GM12801 (cell line): ENCODE results near the gene LIN28A.

Experiments used
- CTCF ChIP-seq: IDR thresholded peaks from one replicate; pipeline ENCODE4 v1.5.1; 2011; ENCODE audit warnings: control low read depth; ENCODE audit not compliant: insufficient read length; ENCODE audit errors: extremely low read depth

LIN28A gene

DNA sequence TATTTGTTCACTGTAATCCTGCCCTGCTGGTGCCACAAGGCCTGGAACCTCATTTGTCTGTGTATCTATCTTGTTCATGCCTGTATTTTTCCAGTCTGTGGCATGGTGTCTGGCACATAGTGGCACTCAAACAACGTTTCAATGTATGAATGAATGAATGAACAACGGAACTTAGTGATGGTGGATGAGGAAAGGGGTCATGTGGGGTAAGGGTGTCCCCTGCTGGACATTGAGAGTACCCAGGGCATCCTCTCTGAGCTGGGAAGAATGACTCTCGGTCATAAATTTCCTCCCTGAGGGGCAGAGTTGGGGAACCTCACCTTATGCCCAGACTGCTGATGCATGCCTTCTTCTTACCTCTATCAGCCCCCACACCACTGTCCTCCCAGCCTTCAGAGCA is 19.2 kb upstream of the LIN28A start:
- no peak for TF ChIP-seq CTCF

DNA sequence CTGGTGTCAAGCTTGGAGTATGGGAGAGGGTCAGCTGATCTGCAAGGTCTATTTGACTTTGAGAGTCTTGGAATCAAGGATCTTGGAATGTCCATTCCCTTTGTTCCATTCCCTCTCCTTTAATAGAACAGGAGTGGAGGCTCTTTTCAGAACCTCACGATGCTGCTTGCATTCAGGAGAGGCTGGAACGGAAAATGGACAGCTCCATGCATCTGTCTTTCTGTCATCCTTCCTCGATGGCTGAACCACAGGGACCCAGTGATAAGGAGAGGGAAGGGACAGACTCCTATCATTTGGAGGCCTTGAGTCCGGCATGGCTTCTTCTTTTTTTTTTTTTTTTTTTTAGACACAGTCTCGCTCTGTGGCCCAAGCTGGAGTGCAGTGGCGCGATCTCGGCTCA is 14.9 kb upstream of the LIN28A start:
- TF ChIP-seq CTCF, result no peak

GRCh38 chr1:26399034-26399433 is 11.6 kb upstream of the LIN28A start:
- TF ChIP-seq CTCF, result no peak

- no peak for TF ChIP-seq CTCF
Observed at GRCh38 chr1:26401891-26402290, 8.7 kb upstream of the LIN28A start.

DNA sequence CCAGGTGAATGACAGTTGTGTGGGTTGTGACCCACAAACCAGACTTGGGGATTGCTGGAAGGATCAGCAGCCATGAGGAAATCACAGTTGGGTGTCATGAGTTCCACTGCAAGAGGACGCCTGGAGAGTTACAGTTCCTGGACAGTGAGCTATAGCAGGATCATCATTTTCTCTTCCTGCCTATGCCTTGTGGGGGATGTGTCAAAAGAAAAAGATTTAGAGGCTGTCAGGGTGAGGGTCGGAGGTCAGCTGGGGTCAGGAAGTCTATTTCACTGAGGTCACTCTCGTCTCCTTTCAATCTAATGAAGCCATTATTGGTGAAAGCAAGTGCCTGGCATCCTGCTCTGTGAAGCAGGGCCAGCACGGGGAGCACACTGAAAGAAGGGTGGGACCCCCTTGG is 7.0 kb upstream of the LIN28A start:
- no peak for TF ChIP-seq CTCF

- TF ChIP-seq CTCF, result no peak
Observed at GRCh38 chr1:26404641-26405040, 6.0 kb upstream of the LIN28A start.

- no peak for TF ChIP-seq CTCF
Observed at GRCh38 chr1:26405281-26405915, 5.2 kb upstream of the LIN28A start.

- no peak for TF ChIP-seq CTCF
Observed at GRCh38 chr1:26408604-26409003, 2.0 kb upstream of the LIN28A start.
